T-helper 2 cell treated with Interferon-gamma antibody and Interleukin-4, amounts not matched to agents 5 μg/mL and 100 μg/mL, for 36 hours (primary cell): ENCODE results near the gene MPPED2.

ENCODE experiments used
- DNase-seq: peaks from one replicate; pipeline ENCODE4 v3.0.0; 2021; ENCODE audit warnings: low spot score
- H3K27ac Mint-ChIP-seq: one replicate; pipeline ENCODE4 v1.8.0; 2021; ENCODE audit warnings: mild to moderate bottlenecking, mixed read lengths
- H3K27me3 Mint-ChIP-seq: one replicate; pipeline ENCODE4 v1.8.0; 2021; ENCODE audit warnings: low read depth, mixed read lengths
- H3K36me3 Mint-ChIP-seq: one replicate; pipeline ENCODE4 v1.8.0; 2021; ENCODE audit warnings: low read depth, mixed read lengths
- H3K4me1 Mint-ChIP-seq: one replicate; pipeline ENCODE4 v1.8.0; 2021; ENCODE audit warnings: low read depth, mixed read lengths
- H3K4me3 Mint-ChIP-seq: one replicate; pipeline ENCODE4 v1.8.0; 2022; ENCODE audit warnings: mild to moderate bottlenecking, moderate library complexity, mixed read lengths
- H3K9me3 Mint-ChIP-seq: one replicate; pipeline ENCODE4 v1.8.0; 2021; ENCODE audit warnings: mixed read lengths

MPPED2 gene

GRCh38 chr11:30585892-30586250 is 282 bp downstream of the MPPED2 start:
- H3K27me3 Mint-ChIP-seq, result peaks cover 53% of the 10 kb centered on the region
- H3K9me3 Mint-ChIP-seq, result no peaks in the 10 kb centered on the region
- H3K36me3 Mint-ChIP-seq, result no peaks in the 10 kb centered on the region
- H3K4me1 Mint-ChIP-seq, result no peaks in the 10 kb centered on the region
- peak overlapping the region; percentile 54 for H3K4me3 Mint-ChIP-seq
- DNase-seq, result no peak
- H3K27ac Mint-ChIP-seq, result no peak overlapping the region

- H3K36me3 Mint-ChIP-seq, result no peaks in the 10 kb centered on the region
- no peaks in the 10 kb centered on the region for H3K4me1 Mint-ChIP-seq
- DNase-seq, result no peak
- peak overlapping the region; percentile 36 for H3K4me3 Mint-ChIP-seq
- H3K27me3 Mint-ChIP-seq, result peaks cover 53% of the 10 kb centered on the region
- H3K9me3 Mint-ChIP-seq, result no peaks in the 10 kb centered on the region
- H3K27ac Mint-ChIP-seq, result no peak overlapping the region
Measured at GRCh38 chr11:30585125-30585891, 845 bp downstream of the MPPED2 start.

GRCh38 chr11:30583476-30584280 is 2.5 kb downstream of the MPPED2 start:
- DNase-seq, result no peak
- H3K4me1 Mint-ChIP-seq, result no peaks in the 10 kb centered on the region
- H3K4me3 Mint-ChIP-seq, result no peak overlapping the region
- no peaks in the 10 kb centered on the region for H3K36me3 Mint-ChIP-seq
- no peaks in the 10 kb centered on the region for H3K9me3 Mint-ChIP-seq
- peaks cover 51% of the 10 kb centered on the region for H3K27me3 Mint-ChIP-seq
- no peak overlapping the region for H3K27ac Mint-ChIP-seq

GRCh38 chr11:30582726-30583125 is 3.4 kb downstream of the MPPED2 start:
- no peaks in the 10 kb centered on the region for H3K9me3 Mint-ChIP-seq
- H3K4me3 Mint-ChIP-seq, result no peak overlapping the region
- H3K27ac Mint-ChIP-seq, result no peak overlapping the region

GRCh38 chr11:30581675-30582074 is 4.5 kb downstream of the MPPED2 start:
- no peaks in the 10 kb centered on the region for H3K9me3 Mint-ChIP-seq
- no peak overlapping the region for H3K27ac Mint-ChIP-seq
- peaks cover 35% of the 10 kb centered on the region for H3K27me3 Mint-ChIP-seq
- DNase-seq, result no peak
- no peaks in the 10 kb centered on the region for H3K4me1 Mint-ChIP-seq
- H3K36me3 Mint-ChIP-seq, result no peaks in the 10 kb centered on the region
- H3K4me3 Mint-ChIP-seq, result no peak overlapping the region

More at GRCh38 chr11:30582726-30583125, 3.4 kb downstream of the MPPED2 start:
- no peak for DNase-seq
- H3K4me1 Mint-ChIP-seq, result no peaks in the 10 kb centered on the region
- peaks cover 46% of the 10 kb centered on the region for H3K27me3 Mint-ChIP-seq
- no peaks in the 10 kb centered on the region for H3K36me3 Mint-ChIP-seq

- Mint-ChIP-seq H3K27me3 (peaks cover 32% of the 10 kb centered on the region), H3K27ac (no peak overlapping the region), H3K4me3 (no peak overlapping the region), H3K36me3 (no peaks in the 10 kb centered on the region), H3K9me3 (no peaks in the 10 kb centered on the region), H3K4me1 (no peaks in the 10 kb centered on the region)
- no peak for DNase-seq
Measured at GRCh38 chr11:30580573-30580972, 5.6 kb downstream of the MPPED2 start.

- H3K27ac Mint-ChIP-seq, result no peak overlapping the region
- H3K9me3 Mint-ChIP-seq, result no peaks in the 10 kb centered on the region
- no peaks in the 10 kb centered on the region for H3K4me1 Mint-ChIP-seq
- no peak for DNase-seq
- peaks cover 26% of the 10 kb centered on the region for H3K27me3 Mint-ChIP-seq
- no peaks in the 10 kb centered on the region for H3K36me3 Mint-ChIP-seq
- no peak overlapping the region for H3K4me3 Mint-ChIP-seq
Measured at GRCh38 chr11:30579415-30580175, 6.6 kb downstream of the MPPED2 start.

GRCh38 chr11:30578406-30578805 is 7.7 kb downstream of the MPPED2 start:
- Mint-ChIP-seq H3K27ac (no peak overlapping the region), H3K4me3 (no peak overlapping the region), H3K9me3 (no peaks in the 10 kb centered on the region), H3K4me1 (no peaks in the 10 kb centered on the region), H3K36me3 (no peaks in the 10 kb centered on the region), H3K27me3 (peaks cover 14% of the 10 kb centered on the region)
- no peak for DNase-seq

GRCh38 chr11:30573951-30574350 is 12.2 kb downstream of the MPPED2 start:
- Mint-ChIP-seq H3K27me3 (no peaks in the 10 kb centered on the region), H3K4me1 (no peaks in the 10 kb centered on the region), H3K4me3 (no peak overlapping the region), H3K36me3 (no peaks in the 10 kb centered on the region), H3K9me3 (no peaks in the 10 kb centered on the region), H3K27ac (no peak overlapping the region)
- no peak for DNase-seq

GRCh38 chr11:30568931-30569330 is 17.2 kb downstream of the MPPED2 start:
- no peak overlapping the region for H3K4me3 Mint-ChIP-seq
- H3K9me3 Mint-ChIP-seq, result no peaks in the 10 kb centered on the region
- no peaks in the 10 kb centered on the region for H3K36me3 Mint-ChIP-seq
- no peaks in the 10 kb centered on the region for H3K27me3 Mint-ChIP-seq
- no peaks in the 10 kb centered on the region for H3K4me1 Mint-ChIP-seq
- no peak overlapping the region for H3K27ac Mint-ChIP-seq
- no peak for DNase-seq

- no peak for DNase-seq
- Mint-ChIP-seq H3K9me3 (no peaks in the 10 kb centered on the region), H3K27me3 (no peaks in the 10 kb centered on the region), H3K27ac (no peak overlapping the region), H3K4me3 (no peak overlapping the region), H3K36me3 (no peaks in the 10 kb centered on the region), H3K4me1 (no peaks in the 10 kb centered on the region)
Measured at GRCh38 chr11:30567644-30568043, 18.5 kb downstream of the MPPED2 start.

- no peaks in the 10 kb centered on the region for H3K27me3 Mint-ChIP-seq
- no peaks in the 10 kb centered on the region for H3K4me1 Mint-ChIP-seq
- no peaks in the 10 kb centered on the region for H3K36me3 Mint-ChIP-seq
- DNase-seq, result no peak
- no peak overlapping the region for H3K4me3 Mint-ChIP-seq
- H3K9me3 Mint-ChIP-seq, result no peaks in the 10 kb centered on the region
- H3K27ac Mint-ChIP-seq, result no peak overlapping the region
Measured at GRCh38 chr11:30567120-30567519, 19.0 kb downstream of the MPPED2 start.

GRCh38 chr11:30566482-30566881 is 19.7 kb downstream of the MPPED2 start:
- H3K36me3 Mint-ChIP-seq, result no peaks in the 10 kb centered on the region
- no peak for DNase-seq
- H3K4me1 Mint-ChIP-seq, result no peaks in the 10 kb centered on the region
- no peaks in the 10 kb centered on the region for H3K9me3 Mint-ChIP-seq
- H3K27me3 Mint-ChIP-seq, result no peaks in the 10 kb centered on the region
- H3K4me3 Mint-ChIP-seq, result no peak overlapping the region
- H3K27ac Mint-ChIP-seq, result no peak overlapping the region

- Mint-ChIP-seq H3K27ac (no peak overlapping the region), H3K4me3 (no peak overlapping the region), H3K9me3 (no peaks in the 10 kb centered on the region), H3K27me3 (no peaks in the 10 kb centered on the region), H3K36me3 (no peaks in the 10 kb centered on the region), H3K4me1 (no peaks in the 10 kb centered on the region)
- DNase-seq, result no peak
Measured at GRCh38 chr11:30565027-30565426, 21.1 kb downstream of the MPPED2 start.
